ENCODE data around the gene CKS2.

- TF ChIP-seq CTCF (optimal IDR thresholded peaks at IDR 0.05 in 1 of 3, IDR thresholded peaks at IDR 0.05 in 1 of 3, conservative IDR thresholded peaks at IDR 0.05 in 1 of 3; ENCODE audit: extremely low read depth in 1 of 3, insufficient read depth in 2 of 3, low read length in 3 of 3): no peak
- no peak for TF ChIP-seq EZH2 (IDR thresholded peaks at IDR 0.05; ENCODE audit: low read length)
These were observed 6.8 kb upstream of the CKS2 start for GRCh38 chr9:89304020-89304833.
